Mucosa of stomach (tissue), 1 donor: Measurements from ENCODE around the gene ZNF385D.

ENCODE experiments used
- H3K27me3 ChIP-seq: one replicate; pipeline ENCODE4 v1.7.0; 2013; ENCODE audit warnings: mild to moderate bottlenecking, low read length; ENCODE audit not compliant: control insufficient read depth, insufficient read depth
- H3K36me3 ChIP-seq: one replicate; pipeline ENCODE4 v1.7.0; 2013; ENCODE audit warnings: low read length; ENCODE audit not compliant: control insufficient read depth, insufficient read depth
- H3K4me1 ChIP-seq: one replicate; pipeline ENCODE4 v1.7.0; 2013; ENCODE audit warnings: mild to moderate bottlenecking, low read length; ENCODE audit not compliant: control insufficient read depth, insufficient read depth
- H3K4me3 ChIP-seq: one replicate; pipeline ENCODE4 v1.7.0; 2013; ENCODE audit warnings: low read length
- H3K9ac ChIP-seq: one replicate; pipeline ENCODE4 v1.7.0; 2013; ENCODE audit warnings: mild to moderate bottlenecking, low read length, moderate library complexity
- H3K9me3 ChIP-seq: one replicate; pipeline ENCODE4 v1.7.0; 2013; ENCODE audit warnings: mild to moderate bottlenecking, low read length, moderate library complexity; ENCODE audit not compliant: control insufficient read depth
- donor health status: Pancreatic carcinoma.

Gene ZNF385D

DNA sequence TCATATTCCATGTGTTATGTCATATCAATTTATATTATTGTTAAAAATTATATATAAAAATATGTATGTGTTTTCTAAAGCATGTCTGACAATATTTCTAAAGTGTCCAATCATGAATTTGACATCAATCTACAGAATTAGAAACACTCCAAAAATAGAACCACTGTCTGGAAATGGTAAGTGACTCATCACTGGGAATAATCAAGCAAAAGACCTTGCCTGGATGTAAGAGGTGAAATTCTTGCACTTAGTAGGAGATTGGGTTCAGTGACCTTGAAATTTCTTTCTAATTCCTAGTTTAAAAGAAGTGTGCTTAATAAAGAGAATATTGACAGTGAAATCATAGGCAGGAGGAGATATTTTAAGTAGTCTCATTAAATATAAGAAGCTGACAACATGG, 188.8 kb downstream of the ZNF385D start:
- H3K9ac ChIP-seq = no peak overlapping the region
- H3K36me3 ChIP-seq = no peaks in the 10 kb centered on the region
- H3K27me3 ChIP-seq = no peaks in the 10 kb centered on the region
- no peak overlapping the region for H3K4me3 ChIP-seq
- H3K9me3 ChIP-seq = no peaks in the 10 kb centered on the region
- no peaks in the 10 kb centered on the region for H3K4me1 ChIP-seq

DNA sequence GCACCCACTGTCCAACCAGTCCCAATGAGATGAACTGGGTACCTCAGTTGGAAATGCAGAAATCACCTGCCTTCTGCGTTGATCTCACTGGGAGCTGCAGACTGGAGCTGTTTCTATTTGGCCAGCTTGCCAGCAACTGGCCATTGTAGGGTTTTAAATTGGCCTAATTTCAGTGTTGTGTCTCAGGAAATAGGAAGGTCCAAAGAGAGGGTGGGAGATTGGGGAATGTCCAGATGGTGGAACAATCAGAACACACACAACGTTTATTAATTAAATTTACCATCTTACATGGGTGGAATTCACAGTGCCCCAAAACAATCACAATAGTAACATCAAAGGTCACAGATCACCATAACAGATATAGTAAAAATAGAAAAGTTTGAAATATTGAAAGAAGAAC, 189.5 kb downstream of the ZNF385D start:
- H3K4me3 ChIP-seq = no peak overlapping the region
- H3K4me1 ChIP-seq = no peaks in the 10 kb centered on the region
- H3K36me3 ChIP-seq = no peaks in the 10 kb centered on the region
- H3K27me3 ChIP-seq = no peaks in the 10 kb centered on the region
- no peak overlapping the region for H3K9ac ChIP-seq
- H3K9me3 ChIP-seq = no peaks in the 10 kb centered on the region

DNA sequence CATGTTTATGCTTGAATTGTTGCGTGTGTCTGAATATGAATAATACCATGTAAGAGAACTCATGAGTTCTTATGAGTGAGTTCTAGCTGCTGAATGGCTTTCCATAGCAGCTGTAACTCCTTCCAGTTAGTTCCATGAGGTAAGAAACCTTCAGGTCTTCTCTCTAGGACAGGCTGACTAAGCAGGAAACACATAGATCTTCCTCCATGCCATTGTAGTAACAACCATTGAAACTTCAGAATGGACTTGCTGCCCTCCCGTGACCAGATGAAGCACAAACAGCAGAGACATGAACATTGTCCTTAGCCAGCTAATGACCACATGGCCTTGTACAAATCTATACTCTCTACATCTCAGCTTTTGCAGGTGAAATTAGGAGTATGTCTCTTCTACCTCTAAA, 200.0 kb downstream of the ZNF385D start:
- no peak overlapping the region for H3K9ac ChIP-seq
- no peaks in the 10 kb centered on the region for H3K27me3 ChIP-seq
- H3K4me3 ChIP-seq = no peak overlapping the region
- no peaks in the 10 kb centered on the region for H3K9me3 ChIP-seq
- no peaks in the 10 kb centered on the region for H3K36me3 ChIP-seq
- no peaks in the 10 kb centered on the region for H3K4me1 ChIP-seq

DNA sequence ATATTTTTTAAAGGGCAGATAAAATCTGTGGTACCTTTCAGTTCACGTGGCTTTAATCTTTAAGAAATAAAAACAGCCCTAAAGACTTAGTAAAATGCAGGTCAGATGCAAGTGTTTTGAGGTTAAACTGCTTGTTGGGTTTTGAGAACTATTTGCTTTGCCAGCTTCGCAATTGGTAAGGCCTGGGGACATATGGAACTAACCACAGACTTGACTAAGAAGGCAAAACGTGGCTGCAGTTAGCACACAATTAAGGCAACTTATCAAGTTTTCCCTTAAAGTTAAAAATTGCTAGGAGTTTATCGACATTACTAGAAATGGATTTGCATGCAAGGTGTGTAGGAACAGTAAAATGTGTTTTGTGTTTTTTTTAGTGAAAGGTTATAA, 206.9 kb downstream of the ZNF385D start:
- H3K4me3 ChIP-seq = no peak overlapping the region
- no peaks in the 10 kb centered on the region for H3K36me3 ChIP-seq
- H3K9ac ChIP-seq = no peak overlapping the region
- no peaks in the 10 kb centered on the region for H3K4me1 ChIP-seq
- H3K27me3 ChIP-seq = no peaks in the 10 kb centered on the region
- H3K9me3 ChIP-seq = no peaks in the 10 kb centered on the region

DNA sequence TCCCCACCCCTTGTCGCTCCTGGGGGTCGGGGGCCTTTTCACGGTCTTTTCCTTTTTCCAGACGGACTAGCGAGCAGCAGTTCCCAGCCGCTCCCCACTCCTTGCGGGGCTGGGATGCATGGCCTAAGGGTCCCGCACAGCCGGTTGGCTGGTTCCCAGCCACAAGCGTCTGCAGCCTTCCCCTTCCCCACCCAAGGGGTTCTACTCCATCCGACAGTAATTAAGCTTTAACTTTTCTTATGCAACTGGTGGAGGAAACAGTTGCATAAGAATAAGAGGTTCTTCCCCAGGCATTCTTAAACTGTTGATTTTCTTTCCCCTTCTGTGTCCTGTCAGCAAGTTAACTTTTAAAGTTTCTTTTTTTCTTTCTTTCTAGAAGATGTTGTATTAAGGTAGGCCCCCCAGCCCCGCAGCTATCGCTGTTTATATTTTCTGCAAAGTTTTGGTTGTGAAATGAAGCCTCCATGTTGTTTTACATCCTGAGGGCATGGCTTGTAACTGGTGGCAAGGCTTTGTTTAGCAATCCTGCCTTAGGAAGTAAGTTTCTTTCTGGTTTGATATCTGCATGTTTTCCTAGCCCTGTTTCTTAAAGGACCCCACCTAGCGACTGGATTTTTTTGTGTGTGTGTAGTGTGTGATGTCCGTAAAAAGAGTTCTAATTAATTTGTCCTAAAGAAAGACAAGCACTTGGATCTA, 207.5 kb downstream of the ZNF385D start:
- Histone ChIP-seq H3K36me3 (no peaks in the 10 kb centered on the region), H3K4me3 (no peak overlapping the region)

DNA sequence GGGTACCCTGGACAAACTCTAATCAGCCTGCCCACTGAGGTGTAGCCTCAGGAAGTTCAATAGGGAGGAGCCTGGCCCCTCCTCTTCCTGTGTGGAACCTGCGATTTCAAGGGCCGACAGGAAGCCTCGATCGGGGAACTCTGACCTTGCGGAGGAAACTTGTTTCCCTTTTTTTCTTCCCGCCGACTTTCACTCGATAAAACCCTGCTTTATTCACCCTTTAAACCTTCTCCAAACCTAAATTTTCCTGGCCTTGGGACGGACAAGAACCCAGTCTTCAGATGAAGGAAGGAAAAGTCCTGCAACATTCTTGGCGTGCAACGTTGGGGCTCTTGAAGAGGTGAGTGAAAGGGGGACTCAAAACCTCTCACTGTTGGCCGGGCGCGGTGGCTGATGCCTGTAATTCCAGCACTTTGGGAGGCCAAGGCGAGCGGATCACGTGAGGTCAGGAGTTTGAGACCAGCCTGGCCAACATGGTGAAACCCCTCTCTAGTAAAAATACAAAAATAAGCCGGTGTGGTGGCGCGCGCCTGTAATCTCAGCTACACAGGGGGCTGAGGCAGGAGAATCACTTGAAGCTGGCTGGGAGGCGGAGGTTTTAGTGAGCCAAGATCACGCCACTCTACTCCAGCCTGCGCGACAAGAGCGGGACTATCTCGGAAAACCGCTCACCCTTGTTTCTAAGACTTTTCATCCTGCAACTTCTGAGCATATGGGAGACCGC, 208.2 kb downstream of the ZNF385D start:
- Histone ChIP-seq H3K36me3 (no peaks in the 10 kb centered on the region), H3K9me3 (no peaks in the 10 kb centered on the region), H3K4me1 (no peaks in the 10 kb centered on the region), H3K9ac (no peak overlapping the region), H3K27me3 (no peaks in the 10 kb centered on the region), H3K4me3 (no peak overlapping the region)

More for the DNA sequence above, 207.5 kb downstream of the ZNF385D start:
- no peaks in the 10 kb centered on the region for H3K4me1 ChIP-seq
- H3K27me3 ChIP-seq = no peaks in the 10 kb centered on the region
- no peaks in the 10 kb centered on the region for H3K9me3 ChIP-seq
- no peak overlapping the region for H3K9ac ChIP-seq

DNA sequence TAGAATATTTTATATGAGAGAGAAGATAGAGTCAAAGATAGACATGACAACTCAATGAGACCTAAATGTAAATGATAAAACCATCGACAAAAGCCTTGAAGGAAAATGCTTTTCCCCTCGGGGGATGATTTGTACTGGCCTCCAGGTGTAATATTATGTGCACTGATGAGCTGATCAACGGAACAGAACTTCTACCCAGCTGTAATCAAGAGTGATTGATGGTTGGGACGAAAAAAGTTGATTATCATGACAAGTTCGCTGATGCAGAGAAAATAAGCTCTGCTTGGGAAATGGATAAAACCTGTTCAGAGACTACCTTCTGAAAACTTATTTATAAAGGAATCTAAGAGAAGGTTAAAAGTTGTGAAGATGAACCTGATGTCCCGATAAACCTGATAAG, 210.7 kb downstream of the ZNF385D start:
- Histone ChIP-seq H3K4me3 (no peak overlapping the region), H3K4me1 (no peaks in the 10 kb centered on the region), H3K27me3 (no peaks in the 10 kb centered on the region), H3K9me3 (no peaks in the 10 kb centered on the region), H3K9ac (no peak overlapping the region), H3K36me3 (no peaks in the 10 kb centered on the region)

DNA sequence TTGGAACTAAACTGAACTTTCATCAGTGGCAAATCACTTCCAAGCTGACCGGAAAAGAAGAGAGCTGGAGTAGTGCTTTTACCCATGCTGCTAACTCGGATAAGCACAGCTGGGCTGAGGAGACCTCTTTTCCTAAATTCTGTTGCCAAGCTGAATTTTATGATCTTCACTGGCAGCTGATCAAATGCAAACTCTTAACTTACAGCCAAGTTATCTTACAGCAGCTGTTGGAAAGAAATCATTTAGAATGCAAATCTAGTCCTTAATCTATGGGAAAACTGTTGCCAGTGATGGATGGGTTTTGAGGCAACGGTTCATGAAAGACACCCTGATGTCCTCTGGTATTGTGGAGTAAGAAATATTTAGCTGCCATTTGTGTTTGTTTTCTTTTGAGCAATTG, 216.5 kb downstream of the ZNF385D start:
- Histone ChIP-seq H3K9ac (no peak overlapping the region), H3K36me3 (no peaks in the 10 kb centered on the region), H3K27me3 (no peaks in the 10 kb centered on the region), H3K9me3 (no peaks in the 10 kb centered on the region), H3K4me3 (no peak overlapping the region), H3K4me1 (no peaks in the 10 kb centered on the region)

DNA sequence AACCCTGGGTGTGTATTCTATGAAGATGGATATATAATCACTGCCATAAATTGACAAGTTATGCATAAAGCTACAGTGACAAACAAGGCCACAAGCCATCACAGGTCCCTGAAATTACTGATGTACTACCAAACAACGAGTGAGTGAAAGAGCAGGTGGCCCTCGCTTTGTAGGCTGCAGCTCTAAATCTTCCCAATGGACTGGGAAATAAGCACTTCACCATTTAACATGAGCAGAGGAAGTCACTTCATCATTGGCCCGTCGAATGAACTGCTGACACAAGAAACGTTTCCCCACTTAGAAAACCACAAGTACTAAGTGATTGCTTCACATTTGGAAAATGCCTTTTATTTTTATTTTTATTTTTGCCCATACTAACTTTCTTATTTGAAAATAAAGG, 218.0 kb downstream of the ZNF385D start:
- Histone ChIP-seq H3K4me3 (no peak overlapping the region), H3K9me3 (no peaks in the 10 kb centered on the region), H3K36me3 (no peaks in the 10 kb centered on the region), H3K27me3 (no peaks in the 10 kb centered on the region), H3K4me1 (no peaks in the 10 kb centered on the region), H3K9ac (no peak overlapping the region)

DNA sequence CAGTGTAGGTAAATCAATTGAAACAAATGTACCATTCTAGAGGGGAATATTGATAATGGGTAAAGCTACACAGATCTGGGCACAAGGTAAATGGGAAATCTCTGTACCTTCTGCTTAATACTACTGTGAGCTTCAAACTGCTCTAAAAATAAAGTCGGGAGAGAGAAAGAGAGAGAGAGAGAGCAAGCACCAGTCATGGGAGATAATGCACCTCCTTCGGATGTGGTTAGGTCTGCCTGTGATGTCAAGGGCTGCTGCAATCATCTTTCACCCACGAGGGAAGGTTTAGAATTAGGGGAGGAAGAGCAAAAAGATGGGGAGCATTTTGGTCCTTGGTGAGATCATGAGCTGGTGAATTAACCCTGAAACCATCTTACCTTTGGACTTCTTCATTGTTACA, 219.1 kb downstream of the ZNF385D start:
- Histone ChIP-seq H3K27me3 (no peaks in the 10 kb centered on the region), H3K9me3 (no peaks in the 10 kb centered on the region), H3K4me3 (no peak overlapping the region), H3K9ac (no peak overlapping the region), H3K36me3 (no peaks in the 10 kb centered on the region), H3K4me1 (no peaks in the 10 kb centered on the region)

DNA sequence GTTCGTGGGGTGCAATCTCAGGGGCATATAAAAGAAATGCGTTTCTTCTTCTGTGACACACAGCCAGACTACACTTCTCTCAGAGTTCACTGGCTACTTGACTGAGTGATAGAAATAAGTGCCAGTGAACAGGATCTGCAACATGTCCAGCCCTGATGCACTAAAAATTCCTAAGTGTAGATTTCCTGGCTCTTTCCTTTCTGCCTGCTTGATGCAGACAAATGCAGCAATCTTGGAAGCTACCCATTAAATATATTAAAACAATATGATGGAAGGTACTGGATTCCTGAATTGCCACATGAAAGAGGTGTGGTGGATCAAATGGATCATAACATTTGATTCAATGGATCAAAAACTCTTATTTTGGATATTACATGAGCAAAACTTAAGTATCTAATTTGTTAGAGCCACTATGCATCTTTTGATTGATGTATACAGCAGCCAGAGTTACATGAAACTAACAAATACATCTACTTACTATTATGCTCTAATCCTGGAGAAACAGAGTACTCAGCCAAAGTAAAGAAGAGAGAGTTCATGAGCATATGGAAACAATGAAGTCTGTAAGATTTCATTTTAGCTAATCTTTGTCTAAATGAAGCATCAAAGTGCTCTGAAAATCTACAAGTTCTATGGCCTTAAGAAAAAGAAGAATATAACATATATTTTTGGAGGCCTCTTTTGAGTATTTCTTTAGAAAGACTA, 222.6 kb downstream of the ZNF385D start:
- no peaks in the 10 kb centered on the region for H3K9me3 ChIP-seq
- H3K4me1 ChIP-seq = no peaks in the 10 kb centered on the region
- H3K27me3 ChIP-seq = no peaks in the 10 kb centered on the region
- H3K36me3 ChIP-seq = no peaks in the 10 kb centered on the region
- no peak overlapping the region for H3K9ac ChIP-seq
- H3K4me3 ChIP-seq = no peak overlapping the region

DNA sequence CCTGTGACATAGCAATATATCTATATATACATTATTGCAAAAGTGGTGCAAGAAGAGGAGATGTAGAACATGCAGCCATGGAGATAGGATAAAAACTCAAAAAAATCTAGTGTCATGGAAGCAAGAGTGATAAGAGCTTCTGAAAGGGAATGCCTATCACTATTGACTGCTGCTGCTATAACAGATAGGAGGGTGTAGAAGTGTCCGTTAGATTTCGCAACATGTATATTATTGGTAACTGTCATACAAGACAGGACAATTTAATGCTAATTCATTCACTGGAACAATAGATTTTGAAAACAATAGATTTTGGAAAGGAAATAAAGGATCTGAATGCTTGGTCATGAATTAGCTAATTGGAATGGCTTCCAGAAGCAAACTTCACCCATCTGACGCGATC, 224.5 kb downstream of the ZNF385D start:
- Histone ChIP-seq H3K4me3 (no peak overlapping the region), H3K9me3 (no peaks in the 10 kb centered on the region), H3K4me1 (no peaks in the 10 kb centered on the region), H3K36me3 (no peaks in the 10 kb centered on the region), H3K9ac (no peak overlapping the region), H3K27me3 (no peaks in the 10 kb centered on the region)
